Gastrocnemius medialis (tissue), 4 donors: ENCODE measurements around the gene APOC3. TPM values are rescaled to one million over a fixed set of nuclear protein-coding genes. Genes with fewer than 3 reads are reported as not detected.

Experiments used
- ATAC-seq, 2 donors: fragments of 150-250 bp; one replicate each; pipeline ENCODE4 v1.9.1; 2016
- DNase-seq, 2 donors: peaks; one replicate each; pipeline ENCODE4 v3.0.0-alpha.2; 2019
- H3K27ac ChIP-seq, 4 donors: fragments of 200-600 bp; sonication (generic); 1 replicate in 1 of 4; 2 replicates in 3 of 4; pipeline ENCODE4 v1.5.1; 2016 to 2018; ENCODE audit warnings: mild to moderate bottlenecking in 2 of 4, moderate library complexity in 1 of 4
- H3K27me3 ChIP-seq, 3 donors: fragments of 200-600 bp; sonication (generic) in 2 of 3; 1 replicate in 1 of 3; 2 replicates in 2 of 3; pipeline versions ENCODE4 v1.5.1 to v1.6.0; 2016 to 2019; ENCODE audit warnings: mild to moderate bottlenecking in 1 of 3, moderate library complexity in 1 of 3
- H3K36me3 ChIP-seq, 2 donors: fragments of 200-600 bp; sonication (generic) in 1 of 2; one replicate each; pipeline ENCODE4 v1.5.1; 2017 to 2018
- H3K4me1 ChIP-seq, 2 donors: fragments of 200-600 bp; sonication (generic) in 1 of 2; one replicate each; pipeline ENCODE4 v1.5.1; 2016 to 2017; ENCODE audit warnings: mild to moderate bottlenecking in 2 of 2
- H3K4me3 ChIP-seq, 4 donors: fragments of 200-600 bp; sonication (generic) in 3 of 4; 1 replicate in 1 of 4; 2 replicates in 3 of 4; pipeline ENCODE4 v1.5.1; 2016 to 2019; ENCODE audit warnings: mild to moderate bottlenecking in 2 of 4
- H3K9me3 ChIP-seq, 3 donors: fragments of 200-600 bp; sonication (generic) in 2 of 3; 1 replicate in 1 of 3; 2 replicates in 2 of 3; pipeline ENCODE4 v1.5.1; 2016 to 2019
- CTCF ChIP-seq, 5 experiments: fragments of 450-650 bp in 3 of 5; fragments of 200-600 bp in 2 of 5; sonication (generic) in 2 of 5; IDR thresholded peaks in 4 of 5; conservative IDR thresholded peaks in 1 of 5; 1 replicate in 4 of 5; 2 replicates in 1 of 5; pipeline ENCODE4 v1.5.1; 2016 to 2019; ENCODE audit warnings: antibody characterized with exemption in 5 of 5, mild to moderate bottlenecking in 3 of 5, moderate library complexity in 3 of 5
- POLR2A ChIP-seq, 2 donors: fragments of 450-650 bp; IDR thresholded peaks; one replicate each; pipeline ENCODE4 v1.6.1; 2017; ENCODE audit warnings: antibody characterized with exemption in 2 of 2, mild to moderate bottlenecking in 2 of 2, moderate library complexity in 2 of 2
- in situ Hi-C, 4 donors: fragments of 200-750 bp; cut with MboI; loops; one replicate each; pipeline versions ENCODE4 v1.15.0 to v1.8.0; 2017; ENCODE audit warnings: low sequenced_read_pairs in 4 of 4
- intact Hi-C: fragments of 100-400 bp; cut with DNase I; formaldehyde crosslinking; loops from one replicate; pipeline ENCODE4 v1.15.1; 2023; ENCODE audit warnings: low total_unique reads
- total RNA-seq, 4 donors: library from RNA; depleted of rRNA; stranded (reverse); fragments of >200 nt; gene quantifications; one replicate each; pipeline versions ENCODE4 v1.1.0 to v1.2.3, GENCODE V29; 2016

APOC3 gene
- total RNA-seq, 4 donors from 2014 or later: 19.3 to 45.7 TPM; not detected in 2

- Histone ChIP-seq H3K27me3 (no peaks in the 10 kb centered on the region), H3K9me3 (no peaks in the 10 kb centered on the region), H3K36me3 (peaks cover 0 to 16% of the 10 kb centered on the region in 2 donors), H3K4me1 (peaks cover 17 to 18% of the 10 kb centered on the region in 2 donors), H3K4me3 (no peak overlapping the region), H3K27ac (no peak overlapping the region)
- DNase-seq (no peak), ATAC-seq (no peak)
- TF ChIP-seq CTCF (IDR thresholded peaks at IDR 0.05 in 4 of 5, conservative IDR thresholded peaks at IDR 0.05 in 1 of 5) (no peak), POLR2A (IDR thresholded peaks at IDR 0.05) (no peak)
- in situ Hi-C loops: loop anchor here in 3 of 4 donors (5.0 to 10.0 kb wide), 2 partner anchors 314 to 317 kb away; no protein-coding TSS in a partner anchor
- intact Hi-C loops: loop anchor here (1.0 to 2.0 kb wide), 3 partner anchors 46 to 436 kb away; no protein-coding TSS in a partner anchor
Observed at GRCh38 chr11:116790167-116791001, 39.3 kb upstream of the APOC3 start.

- ATAC-seq (peak; percentile 26 to 72), DNase-seq (peak; percentile 52 to 66)
- Histone ChIP-seq H3K4me1 (peaks cover 17 to 18% of the 10 kb centered on the region in 2 donors), H3K27ac (no peak overlapping the region), H3K9me3 (no peaks in the 10 kb centered on the region), H3K27me3 (no peaks in the 10 kb centered on the region), H3K36me3 (peaks cover 0 to 8% of the 10 kb centered on the region in 2 donors), H3K4me3 (peak overlapping the region in 2 of 4 donors; percentile 24 to 35)
- intact Hi-C loops (loop anchor here (1.0 to 2.0 kb wide), 3 partner anchors 45 to 436 kb away; no protein-coding TSS in a partner anchor), in situ Hi-C loops (loop anchor here in 3 of 4 donors (5.0 to 10.0 kb wide), 2 partner anchors 314 to 316 kb away; no protein-coding TSS in a partner anchor)
- no peak for TF ChIP-seq POLR2A (IDR thresholded peaks at IDR 0.05)
- TF ChIP-seq CTCF (IDR thresholded peaks at IDR 0.05 in 4 of 5, conservative IDR thresholded peaks at IDR 0.05 in 1 of 5): peak; percentile 87 to 94 (median 93)
Observed at GRCh38 chr11:116791002-116791812, 38.5 kb upstream of the APOC3 start.

- in situ Hi-C loops: loop anchor here in 3 of 4 donors (5.0 to 10.0 kb wide), 2 partner anchors 313 to 316 kb away; no protein-coding TSS in a partner anchor
- intact Hi-C loops: loop anchor here (1.0 to 2.0 kb wide), 3 partner anchors 45 to 435 kb away; no protein-coding TSS in a partner anchor
- Histone ChIP-seq H3K36me3 (peaks cover 0 to 2% of the 10 kb centered on the region in 2 donors), H3K9me3 (no peaks in the 10 kb centered on the region), H3K27me3 (no peaks in the 10 kb centered on the region), H3K4me3 (peak within 1 kb of the TSS in 2 of 4 donors; percentile 24 to 35), H3K27ac (no peak within 1 kb of the TSS), H3K4me1 (peaks cover 12 to 13% of the 10 kb centered on the region in 2 donors)
- DNase-seq (no peak), ATAC-seq (no peak)
- TF ChIP-seq CTCF (IDR thresholded peaks at IDR 0.05 in 4 of 5, conservative IDR thresholded peaks at IDR 0.05 in 1 of 5) (no peak), POLR2A (IDR thresholded peaks at IDR 0.05) (no peak)
Observed at GRCh38 chr11:116791813-116792143, 37.9 kb upstream of the APOC3 start, which contains the start of gene APOA5. TSS of gene APOA5 (minus strand) at chr11:116791879. CDS start at chr11:116791860, 19 bp downstream.

GRCh38 chr11:116792144-116792868, 37.4 kb upstream of the APOC3 start:
- intact Hi-C loops: no loop called here
- H3K27me3 ChIP-seq: no peaks in the 10 kb centered on the region
- H3K4me3 ChIP-seq: no peak overlapping the region
- peaks cover 7 to 8% of the 10 kb centered on the region in 2 donors for H3K4me1 ChIP-seq
- no peak overlapping the region for H3K27ac ChIP-seq
- TF ChIP-seq CTCF (IDR thresholded peaks at IDR 0.05 in 4 of 5, conservative IDR thresholded peaks at IDR 0.05 in 1 of 5): no peak
- no peak for TF ChIP-seq POLR2A (IDR thresholded peaks at IDR 0.05)
- in situ Hi-C loops: loop anchor here in 3 of 4 donors (5.0 to 10.0 kb wide), 2 partner anchors 312 to 315 kb away; no protein-coding TSS in a partner anchor
- no peak for ATAC-seq
- no peaks in the 10 kb centered on the region for H3K36me3 ChIP-seq
- no peak for DNase-seq
- H3K9me3 ChIP-seq: no peaks in the 10 kb centered on the region
